AG04450 (cell line): Measurements from ENCODE around the gene IGSF9B. TPM values are rescaled to one million over a fixed set of nuclear protein-coding genes. Genes with fewer than 3 reads are reported as not detected.

Experiments
- CTCF ChIA-PET: fragments of 300-600, 350-600 bp; formaldehyde crosslinking; extraction: SDS; loops from one replicate; lab custom pipeline; 2022; ENCODE audit warnings: antibody characterized with exemption, inconsistent platforms; lab: Charles Lee
- POLR2A ChIA-PET: fragments of 350-600 bp; formaldehyde crosslinking; extraction: SDS; loops from one replicate; lab custom pipeline; 2021; ENCODE audit warnings: antibody characterized with exemption, inconsistent platforms; lab: Yijun Ruan, JAX
- DNase-seq: peaks from one replicate; pipeline ENCODE4 v3.0.0-alpha.2; 2011; ENCODE audit warnings: low read depth, low spot score
- H3K27ac ChIP-seq: one replicate; pipeline ENCODE4 v1.5.1; 2012; ENCODE audit warnings: low read depth, low read length, control low read depth
- H3K27me3 ChIP-seq: one replicate; pipeline ENCODE4 v1.6.0; 2012; ENCODE audit warnings: low read length; ENCODE audit not compliant: control insufficient read depth, insufficient read depth
- H3K4me3 ChIP-seq: 2 replicates; pipeline ENCODE4 v1.5.1; 2011; ENCODE audit warnings: mild to moderate bottlenecking, low read depth, low read length, control low read depth
- H3K9me3 ChIP-seq: 2 replicates; pipeline ENCODE4 v1.5.1; 2012; ENCODE audit warnings: low read length; ENCODE audit not compliant: control insufficient read depth, insufficient read depth
- polyA plus RNA-seq: library from polyadenylated mRNA; depleted of rRNA; stranded (reverse); fragments of >200 nt; gene quantifications from 2 replicates; pipeline ENCODE4 v1.2.3, GENCODE V29; 2011
- TF ChIP-seq, protein P1 (sequence below): IDR thresholded peaks from 2 replicates; pipeline ENCODE4 v1.5.1; 2011; ENCODE audit warnings: low read depth, low read length, control low read depth, inconsistent platforms

Gene IGSF9B
- polyA plus RNA-seq, 1 experiment: not detected

DNA sequence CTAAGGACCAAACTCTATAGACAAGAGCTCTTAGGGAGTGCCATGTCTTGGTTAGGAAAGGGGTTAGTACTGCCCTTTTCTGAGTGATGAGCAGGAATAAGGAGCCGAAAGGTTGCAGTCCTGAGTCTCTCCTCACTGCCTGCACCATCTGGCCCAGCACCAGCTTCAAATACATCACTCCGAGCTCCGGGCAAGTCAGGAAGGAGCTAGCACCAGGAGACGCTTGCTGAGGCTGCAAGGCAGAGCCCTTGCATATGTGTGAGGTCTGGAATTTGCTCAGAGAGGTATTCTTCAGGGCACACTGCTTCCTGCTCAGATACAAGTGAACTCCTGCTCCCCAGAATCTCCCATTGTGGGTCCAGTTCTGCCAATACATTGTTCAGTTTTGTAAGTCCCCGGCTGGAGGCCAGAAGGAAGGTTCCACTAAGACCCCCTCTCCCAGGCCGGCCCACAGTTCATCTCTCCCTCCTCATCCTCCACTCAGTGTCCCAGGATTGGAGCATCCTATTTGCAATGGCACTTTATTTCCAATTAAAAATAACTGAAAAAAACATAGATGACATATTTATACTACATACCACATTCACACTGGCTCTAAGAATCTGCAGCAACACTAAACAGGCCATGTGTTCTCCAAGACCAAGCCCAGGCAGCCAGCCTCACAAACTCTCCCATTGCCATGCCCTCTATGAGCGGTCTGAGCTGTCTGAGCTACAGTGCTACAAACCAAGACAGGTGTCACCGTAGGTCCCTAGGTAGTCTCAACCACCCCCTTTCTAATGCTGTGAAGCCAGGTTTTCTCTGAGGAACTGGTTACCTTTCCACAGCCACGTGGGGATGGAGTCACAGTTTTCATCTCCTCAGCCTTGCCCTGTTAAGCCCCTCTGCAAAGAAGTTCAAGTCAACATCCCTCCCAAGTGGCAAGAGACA lies 56.3 kb downstream of the IGSF9B start:
- Histone ChIP-seq H3K4me3 (no peak overlapping the region), H3K27ac (no peak overlapping the region), H3K27me3 (no peaks in the 10 kb centered on the region), H3K9me3 (peaks cover 20% of the 10 kb centered on the region)
- POLR2A ChIA-PET: no interaction called here
- TF ChIP-seq, protein P1, sequence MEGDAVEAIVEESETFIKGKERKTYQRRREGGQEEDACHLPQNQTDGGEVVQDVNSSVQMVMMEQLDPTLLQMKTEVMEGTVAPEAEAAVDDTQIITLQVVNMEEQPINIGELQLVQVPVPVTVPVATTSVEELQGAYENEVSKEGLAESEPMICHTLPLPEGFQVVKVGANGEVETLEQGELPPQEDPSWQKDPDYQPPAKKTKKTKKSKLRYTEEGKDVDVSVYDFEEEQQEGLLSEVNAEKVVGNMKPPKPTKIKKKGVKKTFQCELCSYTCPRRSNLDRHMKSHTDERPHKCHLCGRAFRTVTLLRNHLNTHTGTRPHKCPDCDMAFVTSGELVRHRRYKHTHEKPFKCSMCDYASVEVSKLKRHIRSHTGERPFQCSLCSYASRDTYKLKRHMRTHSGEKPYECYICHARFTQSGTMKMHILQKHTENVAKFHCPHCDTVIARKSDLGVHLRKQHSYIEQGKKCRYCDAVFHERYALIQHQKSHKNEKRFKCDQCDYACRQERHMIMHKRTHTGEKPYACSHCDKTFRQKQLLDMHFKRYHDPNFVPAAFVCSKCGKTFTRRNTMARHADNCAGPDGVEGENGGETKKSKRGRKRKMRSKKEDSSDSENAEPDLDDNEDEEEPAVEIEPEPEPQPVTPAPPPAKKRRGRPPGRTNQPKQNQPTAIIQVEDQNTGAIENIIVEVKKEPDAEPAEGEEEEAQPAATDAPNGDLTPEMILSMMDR: no peak
- CTCF ChIA-PET: no interaction called here
- no peak for DNase-seq

DNA sequence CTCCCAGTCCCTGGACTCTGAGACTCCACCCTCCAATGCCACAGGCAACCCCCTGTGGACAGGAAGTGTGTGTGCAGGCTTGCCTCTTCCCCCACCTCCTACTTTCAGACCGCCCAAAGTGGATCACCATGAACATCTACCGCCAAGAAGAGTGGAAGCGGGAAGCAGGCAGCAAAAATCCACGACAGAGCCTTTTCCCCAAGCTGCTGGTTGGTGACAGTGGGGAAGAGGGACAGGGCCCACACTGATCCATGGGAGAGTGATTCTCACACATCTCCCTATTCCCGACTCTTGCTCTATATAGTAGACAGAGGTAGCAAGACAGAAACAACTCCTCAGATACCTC lies 58.0 kb downstream of the IGSF9B start:
- TF ChIP-seq, protein P1: no peak
- Histone ChIP-seq H3K9me3 (peaks cover 31% of the 10 kb centered on the region), H3K4me3 (no peak overlapping the region), H3K27me3 (no peaks in the 10 kb centered on the region), H3K27ac (no peak overlapping the region)
- no peak for DNase-seq
- POLR2A ChIA-PET: no interaction called here
- CTCF ChIA-PET: no interaction called here

DNA sequence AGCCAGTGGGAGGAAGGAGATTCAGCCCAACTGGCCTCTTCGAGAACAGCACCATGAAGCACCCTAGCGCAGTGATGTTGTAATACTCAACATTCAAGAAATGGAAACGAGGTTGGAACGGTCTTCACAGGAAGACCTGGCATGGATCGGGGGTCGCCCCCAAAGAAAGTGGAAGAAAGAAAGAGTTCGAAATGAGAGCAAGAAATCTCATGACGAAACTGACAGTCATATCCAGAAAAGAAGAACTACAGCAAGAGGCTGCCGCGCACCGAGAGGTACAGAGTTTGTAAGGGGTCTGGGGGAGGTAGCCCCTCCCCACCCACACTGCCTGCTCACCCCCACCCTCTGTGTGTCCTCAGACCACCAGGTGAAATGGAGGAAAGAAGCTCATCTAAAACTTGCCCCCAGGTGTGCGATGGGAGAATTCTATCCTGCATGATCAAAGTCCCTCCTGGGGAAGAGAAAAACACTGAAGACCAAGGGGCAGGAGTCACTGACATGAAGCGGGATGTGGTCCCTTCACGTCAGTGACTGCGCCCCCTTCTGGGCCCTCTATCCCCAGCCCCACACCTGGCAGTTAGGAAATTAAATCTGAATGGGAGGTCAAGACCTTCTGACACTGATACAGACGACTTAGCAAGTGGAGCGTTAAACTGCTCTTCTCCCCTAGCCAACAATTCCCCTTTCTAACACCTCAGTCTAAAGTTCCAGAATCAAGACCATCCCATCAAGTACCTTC lies 58.6 kb downstream of the IGSF9B start:
- no peak overlapping the region for H3K27ac ChIP-seq
- CTCF ChIA-PET: no interaction called here
- H3K27me3 ChIP-seq: no peaks in the 10 kb centered on the region
- no peak overlapping the region for H3K4me3 ChIP-seq
- TF ChIP-seq, protein P1: no peak
- DNase-seq: no peak
- POLR2A ChIA-PET: no interaction called here
- H3K9me3 ChIP-seq: peaks cover 36% of the 10 kb centered on the region

DNA sequence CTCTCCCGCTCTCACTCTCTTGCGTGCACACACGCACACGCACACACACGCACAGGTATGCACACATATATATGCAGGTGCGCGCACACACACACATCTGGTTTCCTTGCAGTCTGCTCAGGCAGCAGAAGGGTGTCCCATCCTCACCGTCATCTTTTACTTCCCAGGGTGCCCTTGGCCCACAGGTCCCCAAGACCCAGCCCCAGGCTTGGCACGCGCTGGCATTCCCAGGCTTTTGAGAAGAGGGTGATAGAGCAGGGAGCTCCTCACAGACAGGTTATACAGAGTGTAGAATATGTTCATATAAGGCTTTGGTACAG lies 59.5 kb downstream of the IGSF9B start:
- ChIA-PET CTCF (no interaction called here), POLR2A (no interaction called here)
- Histone ChIP-seq H3K27ac (no peak overlapping the region), H3K4me3 (no peak overlapping the region), H3K9me3 (peaks cover 39% of the 10 kb centered on the region), H3K27me3 (no peaks in the 10 kb centered on the region)
- TF ChIP-seq, protein P1: no peak
- no peak for DNase-seq
